Adipocyte (in vitro differentiated cells): Measurements from ENCODE around the gene PYCR2.

Experiments used
- DNase-seq: peaks from one replicate; pipeline ENCODE4 v3.0.0-alpha.2; 2015; ENCODE audit warnings: low read depth
- H3K27me3 ChIP-seq: replicated peaks from 2 replicates; pipeline ENCODE4 v1.7.0; 2013; ENCODE audit warnings: mild to moderate bottlenecking, low read length, moderate library complexity; ENCODE audit not compliant: control insufficient read depth, insufficient read depth
- H3K36me3 ChIP-seq: 2 replicates; pipeline ENCODE4 v1.7.0; 2013; ENCODE audit warnings: low read length, mild to moderate bottlenecking, moderate library complexity; ENCODE audit not compliant: control insufficient read depth, insufficient read depth, severe bottlenecking
- H3K4me1 ChIP-seq: 2 replicates; pipeline ENCODE4 v1.7.0; 2013; ENCODE audit warnings: mild to moderate bottlenecking, low read length, moderate library complexity; ENCODE audit not compliant: control insufficient read depth, insufficient read depth
- H3K4me3 ChIP-seq: 2 replicates; pipeline ENCODE4 v1.7.0; 2013; ENCODE audit warnings: mild to moderate bottlenecking, low read length, moderate library complexity
- H3K9ac ChIP-seq: 2 replicates; pipeline ENCODE4 v1.7.0; 2013; ENCODE audit warnings: mild to moderate bottlenecking, low read length, moderate library complexity
- H3K9me3 ChIP-seq: 2 replicates; pipeline ENCODE4 v1.7.0; 2013; ENCODE audit warnings: mild to moderate bottlenecking, low read length, moderate library complexity; ENCODE audit not compliant: control insufficient read depth

PYCR2 gene

GRCh38 chr1:225954753-225955152, 30.7 kb upstream of the PYCR2 start:
- no peak for DNase-seq
- Histone ChIP-seq H3K27me3 (peaks cover 30% of the 10 kb centered on the region), H3K36me3 (no peaks in the 10 kb centered on the region), H3K9ac (no peak overlapping the region), H3K4me1 (no peaks in the 10 kb centered on the region), H3K4me3 (no peak overlapping the region), H3K9me3 (no peaks in the 10 kb centered on the region)

- Histone ChIP-seq H3K4me1 (no peaks in the 10 kb centered on the region), H3K36me3 (no peaks in the 10 kb centered on the region), H3K9me3 (no peaks in the 10 kb centered on the region), H3K4me3 (no peak overlapping the region), H3K27me3 (peaks cover 42% of the 10 kb centered on the region), H3K9ac (no peak overlapping the region)
- no peak for DNase-seq
Measured at GRCh38 chr1:225953315-225953714, 29.3 kb upstream of the PYCR2 start.

DNA sequence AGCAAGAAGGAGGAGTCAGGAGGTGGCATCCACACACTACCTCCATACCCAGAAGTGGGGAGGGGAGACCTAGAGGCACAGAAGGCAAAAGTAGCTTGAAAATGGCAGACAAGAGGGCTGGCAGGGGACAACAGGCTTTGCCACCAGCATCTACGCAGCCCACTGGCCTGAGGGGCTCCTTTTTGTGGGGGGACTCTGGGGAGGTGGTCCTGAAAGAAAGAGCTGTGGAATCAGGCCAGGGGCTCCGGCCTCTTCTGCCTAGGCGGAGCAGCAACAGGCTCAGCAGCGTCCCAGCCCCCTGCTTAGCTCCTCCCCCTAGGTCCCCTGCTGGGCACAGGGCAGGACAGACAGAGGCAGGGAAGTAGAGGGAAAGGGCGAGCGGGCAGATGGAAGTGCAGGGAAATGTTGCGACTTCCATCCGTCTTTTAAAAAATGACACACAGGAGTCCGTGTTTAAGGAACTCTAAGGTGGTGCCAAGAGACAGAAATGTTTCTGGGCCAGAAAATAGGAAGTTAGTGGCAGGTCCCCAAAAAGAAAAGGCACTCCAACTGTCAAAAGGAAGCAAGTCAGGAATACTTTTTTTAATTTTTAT, 27.0 kb upstream of the PYCR2 start:
- peaks cover 52% of the 10 kb centered on the region for H3K27me3 ChIP-seq
- H3K36me3 ChIP-seq: no peaks in the 10 kb centered on the region
- no peak for DNase-seq
- H3K4me3 ChIP-seq: no peak overlapping the region
- H3K4me1 ChIP-seq: peaks cover under 1% of the 10 kb centered on the region
- H3K9ac ChIP-seq: no peak overlapping the region
- H3K9me3 ChIP-seq: no peaks in the 10 kb centered on the region

DNA sequence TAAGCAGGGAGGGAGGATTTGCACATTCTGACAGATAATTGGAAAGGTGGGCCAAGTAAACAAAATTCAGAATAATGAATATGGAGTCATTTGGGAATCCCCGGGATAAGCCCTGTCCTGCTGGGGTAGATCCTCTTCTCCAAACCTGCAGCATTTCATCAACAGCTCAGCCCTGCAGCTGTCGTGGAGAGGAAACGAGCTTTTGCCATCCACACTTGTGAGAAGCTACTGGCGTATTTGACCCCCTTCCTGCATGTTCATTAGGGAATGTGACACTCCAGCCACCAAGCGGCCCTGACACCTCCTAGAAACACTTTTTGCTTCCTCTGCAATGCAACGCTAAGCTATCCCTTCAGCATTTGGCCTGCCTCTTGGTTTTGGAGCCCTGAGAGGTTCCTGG, 25.0 kb upstream of the PYCR2 start:
- Histone ChIP-seq H3K27me3 (peaks cover 45% of the 10 kb centered on the region), H3K9me3 (no peaks in the 10 kb centered on the region), H3K36me3 (no peaks in the 10 kb centered on the region), H3K9ac (no peak overlapping the region), H3K4me1 (peaks cover 9% of the 10 kb centered on the region), H3K4me3 (no peak overlapping the region)
- no peak for DNase-seq

DNA sequence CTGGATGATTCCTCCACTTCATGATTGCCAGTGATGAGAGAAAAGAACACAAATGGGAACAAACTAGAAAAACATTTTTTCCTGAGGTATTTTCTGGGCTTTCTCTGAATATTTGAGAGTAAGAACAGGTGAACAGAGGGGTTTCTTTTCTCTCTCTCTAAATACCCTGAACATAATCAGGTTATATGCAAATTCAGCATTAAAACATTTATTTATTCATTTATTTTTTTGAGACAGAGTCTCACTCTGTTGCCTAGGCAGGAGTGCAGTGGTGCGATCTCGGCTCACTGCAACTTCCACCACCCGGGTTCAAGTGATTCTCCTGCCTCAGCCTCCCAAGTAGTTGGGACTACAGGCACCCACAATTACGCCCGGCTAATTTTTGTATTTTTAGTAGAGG, 22.8 kb upstream of the PYCR2 start:
- Histone ChIP-seq H3K27me3 (peaks cover 41% of the 10 kb centered on the region), H3K36me3 (no peaks in the 10 kb centered on the region), H3K4me1 (peaks cover 9% of the 10 kb centered on the region), H3K9me3 (no peaks in the 10 kb centered on the region), H3K9ac (no peak overlapping the region), H3K4me3 (no peak overlapping the region)
- no peak for DNase-seq

DNA sequence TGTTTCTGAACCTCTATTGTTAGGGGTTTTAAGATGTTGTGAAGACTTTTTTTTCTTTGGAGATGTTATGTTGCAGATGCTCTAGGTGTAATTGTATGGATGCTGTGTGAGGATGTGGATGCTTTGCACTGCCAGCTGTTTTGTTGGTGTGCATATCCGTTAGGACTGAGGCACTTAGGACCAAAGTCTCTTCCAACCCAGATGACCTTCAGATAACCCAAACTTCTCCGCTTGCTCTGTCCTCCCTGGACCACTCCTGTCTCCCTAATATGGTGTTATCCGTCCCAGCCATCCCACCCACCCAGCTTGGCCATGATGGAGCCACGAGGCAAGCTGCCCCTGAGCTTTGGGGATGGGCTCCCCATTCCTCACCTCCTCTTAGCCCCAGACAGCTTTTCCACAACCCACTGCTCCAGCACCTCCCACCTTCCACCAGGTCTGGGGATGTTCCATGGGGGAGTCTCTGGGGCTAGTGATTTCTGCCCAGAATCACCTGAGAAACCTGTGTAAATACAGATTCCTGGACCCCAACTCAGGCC, 22.1 kb upstream of the PYCR2 start:
- DNase-seq: no peak
- H3K9ac ChIP-seq: no peak overlapping the region
- no peaks in the 10 kb centered on the region for H3K36me3 ChIP-seq
- no peak overlapping the region for H3K4me3 ChIP-seq
- H3K27me3 ChIP-seq: peaks cover 36% of the 10 kb centered on the region
- H3K9me3 ChIP-seq: no peaks in the 10 kb centered on the region
- H3K4me1 ChIP-seq: peaks cover 15% of the 10 kb centered on the region

DNA sequence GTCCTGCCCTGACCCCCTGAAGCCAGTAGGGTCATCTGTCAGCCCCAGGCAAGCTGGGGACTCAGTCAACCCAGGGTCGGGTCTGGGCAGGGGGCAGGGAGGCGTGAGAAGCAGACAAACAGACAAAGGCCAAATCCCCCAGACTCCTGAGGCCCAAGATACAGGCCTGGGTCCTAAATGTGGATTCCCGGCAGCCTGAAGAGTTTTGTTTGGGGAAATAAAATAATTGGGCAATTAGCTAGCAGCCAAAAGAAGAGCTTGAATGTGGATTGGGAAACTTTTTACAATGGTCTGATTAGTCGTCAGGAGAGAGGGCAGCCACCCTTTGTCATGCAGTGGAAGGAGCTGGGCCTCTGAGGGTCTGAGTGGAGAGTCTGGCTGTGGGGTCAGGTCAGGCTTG, 21.5 kb upstream of the PYCR2 start:
- no peak overlapping the region for H3K4me3 ChIP-seq
- H3K36me3 ChIP-seq: no peaks in the 10 kb centered on the region
- peaks cover 31% of the 10 kb centered on the region for H3K27me3 ChIP-seq
- no peak for DNase-seq
- no peaks in the 10 kb centered on the region for H3K9me3 ChIP-seq
- no peak overlapping the region for H3K9ac ChIP-seq
- peaks cover 15% of the 10 kb centered on the region for H3K4me1 ChIP-seq

DNA sequence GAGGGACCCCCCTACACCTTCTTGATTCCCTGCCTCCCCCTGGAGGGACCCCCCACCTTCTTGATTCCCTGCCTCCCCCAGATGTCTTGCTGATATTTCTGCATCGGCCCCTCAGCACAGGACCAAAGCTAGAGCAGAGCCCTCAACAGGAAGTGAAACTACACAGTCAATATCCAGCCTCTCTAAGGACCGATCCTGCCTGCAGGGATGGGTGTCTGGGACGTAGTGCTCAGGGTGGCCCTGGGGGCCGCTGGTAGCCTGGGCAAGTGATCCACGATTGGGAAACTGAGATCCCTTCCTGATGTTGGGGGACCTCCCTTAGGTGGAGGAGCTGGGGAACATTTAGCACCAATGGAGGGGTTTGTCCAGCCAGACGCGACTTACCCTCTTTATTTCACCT, 20.9 kb upstream of the PYCR2 start:
- H3K9ac ChIP-seq: no peak overlapping the region
- H3K4me1 ChIP-seq: peaks cover 15% of the 10 kb centered on the region
- peaks cover 32% of the 10 kb centered on the region for H3K27me3 ChIP-seq
- no peak overlapping the region for H3K4me3 ChIP-seq
- H3K9me3 ChIP-seq: no peaks in the 10 kb centered on the region
- DNase-seq: no peak
- H3K36me3 ChIP-seq: no peaks in the 10 kb centered on the region

DNA sequence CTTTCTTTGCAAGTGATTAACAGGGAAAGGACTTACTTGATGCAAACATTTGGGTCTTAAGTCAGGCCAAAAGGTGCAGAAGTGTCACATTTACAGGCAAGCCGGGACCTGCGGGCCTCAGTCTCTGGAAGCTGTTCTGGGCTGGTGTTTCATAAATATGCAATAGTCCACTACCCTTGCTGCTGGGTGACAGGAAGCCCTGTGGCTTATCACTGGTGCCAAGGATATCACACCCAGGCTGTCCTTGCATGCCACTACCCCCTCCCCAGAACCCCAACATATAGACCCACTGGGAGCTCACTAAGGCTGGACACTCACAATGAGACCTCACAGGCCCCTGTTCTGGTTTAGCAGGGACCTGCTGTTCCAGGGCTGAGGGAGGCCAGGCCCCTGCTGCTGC, 20.3 kb upstream of the PYCR2 start:
- no peaks in the 10 kb centered on the region for H3K9me3 ChIP-seq
- H3K27me3 ChIP-seq: peaks cover 31% of the 10 kb centered on the region
- no peaks in the 10 kb centered on the region for H3K36me3 ChIP-seq
- no peak overlapping the region for H3K9ac ChIP-seq
- H3K4me1 ChIP-seq: peaks cover 15% of the 10 kb centered on the region
- H3K4me3 ChIP-seq: no peak overlapping the region
- DNase-seq: no peak

GRCh38 chr1:225943582-225943981, 19.5 kb upstream of the PYCR2 start:
- Histone ChIP-seq H3K36me3 (no peaks in the 10 kb centered on the region), H3K9ac (no peak overlapping the region)

GRCh38 chr1:225942574-225942973, 18.5 kb upstream of the PYCR2 start:
- DNase-seq: no peak
- Histone ChIP-seq H3K9ac (no peak overlapping the region), H3K4me3 (no peak overlapping the region), H3K27me3 (peaks cover 13% of the 10 kb centered on the region), H3K36me3 (no peaks in the 10 kb centered on the region), H3K4me1 (peaks cover 15% of the 10 kb centered on the region), H3K9me3 (no peaks in the 10 kb centered on the region)

More at GRCh38 chr1:225943582-225943981, 19.5 kb upstream of the PYCR2 start:
- Histone ChIP-seq H3K27me3 (peaks cover 23% of the 10 kb centered on the region), H3K4me3 (no peak overlapping the region), H3K4me1 (peaks cover 15% of the 10 kb centered on the region), H3K9me3 (no peaks in the 10 kb centered on the region)
- no peak for DNase-seq

GRCh38 chr1:225941942-225942222, 17.8 kb upstream of the PYCR2 start:
- peaks cover 15% of the 10 kb centered on the region for H3K4me1 ChIP-seq
- H3K36me3 ChIP-seq: no peaks in the 10 kb centered on the region
- H3K9me3 ChIP-seq: no peaks in the 10 kb centered on the region
- H3K27me3 ChIP-seq: peaks cover 10% of the 10 kb centered on the region
- H3K4me3 ChIP-seq: no peak overlapping the region
- DNase-seq: no peak
- H3K9ac ChIP-seq: no peak overlapping the region
